ENCODE data around the gene C3orf18.
A peak's percentile ranks its signal among the peaks of the same experiment; 100 is the strongest.

C3orf18 gene

GRCh38 chr3:50549226-50549625 lies 18.3 kb downstream of the C3orf18 start:
- no peak for DNase-seq

- DNase-seq: no peak
Measured at GRCh38 chr3:50545781-50546180, 21.8 kb downstream of the C3orf18 start.

GRCh38 chr3:50542177-50543034 lies 25.1 kb downstream of the C3orf18 start:
- peak; percentile 68 for DNase-seq

DNA sequence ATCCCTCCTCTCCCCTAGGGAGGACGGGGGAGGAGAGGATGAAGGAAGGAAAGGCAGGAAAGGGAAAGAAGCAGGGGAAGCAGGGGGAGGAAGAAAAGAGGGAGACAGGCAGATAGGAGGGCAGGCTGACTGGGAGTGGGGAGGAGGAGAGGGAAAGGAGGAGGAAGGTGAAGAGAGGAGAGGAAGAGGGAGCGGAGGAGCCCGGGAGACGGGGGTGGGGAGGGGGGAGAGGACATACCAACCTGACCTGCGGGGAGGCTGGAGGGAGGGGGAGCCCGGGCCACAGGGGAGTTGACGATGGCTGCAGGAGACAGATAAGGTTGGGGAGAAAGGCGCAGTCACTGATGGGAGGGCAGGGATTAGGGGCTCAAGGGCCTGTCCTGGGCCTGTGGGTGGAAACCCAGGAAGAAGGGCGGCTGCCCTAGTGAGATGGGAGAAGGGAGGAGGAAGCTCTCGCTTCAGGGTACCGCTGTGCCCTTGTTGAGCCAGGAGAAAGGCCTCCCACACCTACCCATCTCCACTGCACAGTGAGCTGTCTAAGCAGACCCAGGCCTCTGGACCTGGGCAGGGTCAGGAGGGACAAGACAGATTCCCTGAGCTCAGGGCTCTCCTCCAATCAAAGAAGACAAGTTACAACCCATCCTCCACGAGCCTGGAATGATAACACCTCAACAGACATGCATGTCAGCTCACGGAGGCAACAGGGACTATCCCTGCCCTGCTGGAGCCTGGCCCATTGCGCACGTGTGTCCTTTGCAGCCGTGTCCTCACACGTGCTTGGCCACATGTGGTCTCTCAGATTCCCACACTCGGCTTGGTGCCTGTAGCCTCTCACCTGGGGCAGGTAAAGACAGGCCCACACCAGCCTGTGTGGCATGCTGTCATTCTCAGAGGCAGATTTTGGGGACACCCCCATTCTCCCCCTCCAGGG lies 27.9 kb downstream of the C3orf18 start:
- DNase-seq: no peak

DNA sequence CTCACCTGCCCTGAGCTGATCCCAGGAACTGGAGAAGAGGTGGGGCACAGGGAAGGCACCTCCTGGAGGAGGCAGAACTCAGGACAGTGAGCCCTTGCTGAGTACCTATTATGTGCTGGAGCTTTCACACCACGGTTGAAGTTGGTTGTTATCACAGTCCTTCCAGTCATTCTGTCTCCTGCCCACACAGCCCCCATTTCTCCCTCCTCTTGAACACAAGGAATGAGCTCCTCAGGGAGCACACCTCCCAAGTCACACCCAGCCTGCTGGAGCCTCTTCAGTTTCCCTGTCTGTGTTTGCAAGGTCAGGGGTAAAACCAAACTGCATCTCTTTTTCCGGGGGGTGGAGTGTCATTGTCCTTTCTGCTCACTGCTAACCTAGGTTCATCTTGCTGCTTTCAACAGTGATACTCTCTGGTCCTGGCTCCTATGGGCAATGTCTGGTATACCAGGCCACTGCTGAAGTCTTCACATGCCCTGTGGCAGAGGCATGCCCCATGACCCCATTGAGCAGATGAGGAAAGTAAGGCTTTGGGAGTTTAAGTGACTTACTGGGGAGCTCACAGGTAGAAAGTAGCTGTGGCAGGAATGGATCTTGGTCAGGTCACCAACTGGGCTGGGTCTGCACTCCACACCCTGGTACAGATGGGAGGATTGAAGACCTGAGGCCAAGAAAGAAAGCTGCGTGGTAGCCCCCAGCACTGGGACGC lies 30.0 kb downstream of the C3orf18 start:
- no peak for DNase-seq

- no peak for DNase-seq
Measured at GRCh38 chr3:50536471-50537180, 30.9 kb downstream of the C3orf18 start.

DNA sequence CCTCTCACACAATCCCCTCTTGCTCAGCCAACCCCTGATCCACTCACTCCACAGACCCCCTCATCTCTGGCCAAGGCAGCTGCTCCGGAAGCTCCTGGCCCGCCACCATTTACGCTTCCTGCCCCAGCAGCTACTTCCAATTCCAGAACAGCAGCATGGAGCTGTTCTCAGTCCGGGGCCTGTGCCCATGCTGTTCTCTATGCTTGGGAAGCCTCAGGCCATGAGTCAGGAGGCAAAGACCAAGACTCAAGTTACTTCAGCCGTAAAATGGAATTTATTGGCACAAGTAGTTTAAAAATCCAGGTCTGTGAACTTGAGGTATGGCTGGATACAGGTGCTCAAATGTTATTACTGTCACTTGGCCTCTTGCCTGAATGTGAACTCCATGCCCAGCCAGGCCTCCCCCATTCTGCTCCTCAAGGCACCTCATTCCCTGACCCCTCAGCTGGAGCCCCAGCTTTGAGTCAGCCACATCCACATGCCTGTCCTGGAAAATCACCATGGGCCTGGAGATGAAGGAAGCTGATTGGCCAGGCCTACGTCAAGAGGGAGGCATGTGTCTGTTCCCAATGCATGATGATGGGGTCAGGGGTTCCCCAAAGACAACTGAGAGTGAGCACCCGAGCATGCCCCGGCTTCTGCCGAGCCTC lies 32.7 kb downstream of the C3orf18 start:
- DNase-seq: no peak

- DNase-seq: no peak
Measured at GRCh38 chr3:50533807-50534461, 33.6 kb downstream of the C3orf18 start.

GRCh38 chr3:50533316-50533715 lies 34.2 kb downstream of the C3orf18 start:
- no peak for DNase-seq

DNA sequence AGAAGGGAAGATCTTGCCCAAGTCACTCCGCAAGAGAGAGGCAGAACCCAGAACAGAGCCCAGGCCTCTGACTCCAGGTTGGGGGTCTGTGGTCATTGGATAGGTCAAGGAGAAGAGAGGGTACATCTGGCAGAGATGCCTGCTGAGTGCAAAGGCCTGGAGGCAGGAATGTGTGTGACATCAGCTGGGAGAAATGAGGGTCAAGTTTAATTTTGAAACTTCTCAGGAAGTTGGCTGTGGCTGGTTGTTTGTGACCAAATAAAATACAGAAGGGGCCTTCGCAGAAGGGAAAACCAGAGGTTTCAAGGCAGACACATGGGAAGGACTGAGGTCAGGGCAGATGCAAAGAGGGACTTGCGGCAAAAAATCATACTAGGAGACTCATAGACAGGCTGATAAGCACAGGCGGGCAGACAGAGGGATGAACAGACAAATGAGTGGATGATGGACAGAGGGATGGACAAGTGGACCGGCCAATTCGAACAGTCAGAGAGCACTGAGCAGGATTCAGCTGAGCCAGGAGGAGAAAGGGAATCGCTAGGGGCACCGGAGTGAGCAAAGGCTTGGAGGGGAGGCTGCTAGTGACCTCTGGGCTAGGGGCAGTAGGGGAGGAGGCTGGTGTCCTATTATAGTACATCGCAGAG lies 35.4 kb downstream of the C3orf18 start:
- no peak for DNase-seq

GRCh38 chr3:50531201-50531600 lies 36.3 kb downstream of the C3orf18 start:
- no peak for DNase-seq

GRCh38 chr3:50530001-50530970 lies 37.3 kb downstream of the C3orf18 start:
- DNase-seq: no peak

DNA sequence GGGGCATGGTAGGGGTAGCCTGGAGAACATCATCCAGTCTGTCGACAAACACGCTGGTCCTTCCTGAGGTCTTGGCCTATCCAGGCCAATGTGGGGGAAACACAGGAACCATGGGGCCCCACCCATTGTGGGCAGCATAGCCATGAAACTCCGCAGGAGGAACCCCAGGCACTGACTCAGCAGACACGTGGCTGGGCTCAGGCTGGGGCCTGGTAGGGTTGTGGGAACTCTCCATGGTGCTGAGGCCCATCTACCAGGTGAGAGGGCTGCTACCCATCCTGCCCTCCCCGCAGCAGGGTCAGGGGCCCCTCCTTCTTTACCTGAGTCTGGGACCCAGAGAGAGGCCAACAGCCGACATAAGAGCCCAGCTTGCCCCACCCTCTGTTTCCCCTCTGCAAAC lies 41.6 kb downstream of the C3orf18 start:
- peak; percentile 77 for DNase-seq

DNA sequence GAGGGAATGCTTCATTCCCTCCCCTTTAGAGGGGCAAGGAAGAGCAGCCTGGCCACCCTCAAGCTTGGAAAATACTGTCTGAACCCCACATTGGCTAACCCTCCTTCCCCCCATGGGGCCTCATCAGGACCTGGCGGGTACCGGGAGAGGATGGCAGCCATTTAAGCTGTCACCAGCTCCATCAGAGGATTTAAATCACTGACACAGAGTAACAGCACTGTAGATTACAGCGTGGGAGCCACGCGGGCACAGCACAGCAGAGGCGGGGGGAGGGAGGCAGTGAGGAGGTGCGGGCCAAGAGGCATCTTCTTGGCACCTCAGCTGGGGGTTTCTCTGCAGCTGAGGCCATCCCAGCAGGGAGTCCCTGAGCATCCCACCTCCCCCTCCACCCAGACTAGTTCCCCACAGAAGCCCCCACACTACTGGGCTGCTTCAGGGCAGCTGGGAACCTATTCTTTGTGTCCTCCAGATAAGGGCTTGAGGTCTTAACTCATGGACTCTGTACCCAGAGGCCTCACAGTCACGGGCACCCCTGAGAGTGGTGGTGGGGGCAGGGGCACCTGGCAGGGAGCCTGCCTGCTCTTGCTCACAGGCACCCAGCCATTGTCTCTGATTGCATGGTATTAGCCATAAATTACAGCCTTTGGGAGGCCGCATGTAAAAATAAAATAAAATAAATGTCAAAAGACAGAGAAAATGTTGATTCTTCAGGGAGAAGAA lies 42.2 kb downstream of the C3orf18 start:
- DNase-seq: no peak

GRCh38 chr3:50524746-50525145 lies 42.8 kb downstream of the C3orf18 start:
- DNase-seq: no peak

DNA sequence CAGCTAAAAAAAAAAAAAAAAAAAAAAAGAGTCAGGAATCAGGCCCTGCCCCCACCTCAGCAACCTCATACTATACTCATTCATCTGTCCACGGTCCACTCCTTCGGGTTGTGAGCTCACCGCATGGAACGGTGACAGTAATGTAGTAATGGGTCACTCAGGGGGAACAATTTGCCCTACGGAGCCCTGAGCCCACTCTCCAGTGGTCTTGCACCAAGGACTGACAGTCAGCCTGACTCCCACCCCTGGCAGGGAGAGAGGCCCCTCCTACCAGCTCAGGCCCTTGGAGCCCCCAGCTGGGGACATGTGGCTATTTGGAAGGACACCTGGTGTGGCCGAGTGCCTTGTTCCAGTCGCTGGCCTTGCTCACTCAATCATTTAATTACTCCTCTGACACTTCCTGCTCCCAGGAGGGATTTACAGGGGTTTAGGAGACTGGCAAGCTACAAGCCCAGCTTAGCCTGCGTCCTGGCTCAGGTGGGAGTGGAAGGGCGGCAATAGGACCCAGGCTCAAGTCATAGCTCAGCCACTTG lies 44.2 kb downstream of the C3orf18 start:
- DNase-seq: no peak

GRCh38 chr3:50521572-50521971 lies 46.0 kb downstream of the C3orf18 start:
- no peak for DNase-seq

GRCh38 chr3:50520849-50521248 lies 46.7 kb downstream of the C3orf18 start:
- no peak for DNase-seq
